Erythroblast (primary cell): ENCODE measurements around the gene TNNI2.

Source experiments
- GATA1 ChIP-seq: IDR thresholded peaks from 2 replicates; pipeline ENCODE4 v1.6.1; 2011; ENCODE audit warnings: low read depth, mild to moderate bottlenecking, control low read depth, low read length, moderate library complexity
- POLR2A ChIP-seq: IDR thresholded peaks from 2 replicates; pipeline ENCODE4 v1.6.1; 2011; ENCODE audit warnings: mild to moderate bottlenecking, low read length

DNA sequence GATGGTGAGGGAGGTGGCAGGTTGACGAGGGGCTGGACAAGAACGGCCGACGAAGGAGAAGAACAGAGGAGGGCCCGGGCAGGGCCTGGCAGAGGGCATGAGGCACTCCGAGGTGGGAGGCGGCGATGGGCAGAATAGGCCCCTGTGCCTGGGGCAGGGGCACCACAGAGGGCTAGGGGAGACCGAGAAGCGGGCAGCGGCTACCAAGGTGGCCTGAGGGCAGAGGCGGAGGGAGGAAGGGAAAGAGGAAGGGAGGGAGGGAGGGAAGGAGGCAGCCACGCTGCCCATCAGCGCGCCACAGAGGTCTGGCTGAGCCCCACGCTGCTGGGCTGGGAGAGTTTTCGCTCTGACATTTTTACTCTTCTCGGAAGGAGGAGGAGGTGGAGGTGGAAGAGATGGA lies 25.4 kb downstream of the TNNI2 start:
- TF ChIP-seq POLR2A (no peak), GATA1 (no peak)
